Measurements from ENCODE around the gene ERCC6L. TPM values are rescaled to one million over a fixed set of nuclear protein-coding genes. Genes with fewer than 3 reads are reported as not detected.

ERCC6L gene
- total and polyA plus RNA-seq, 2 of the 4 experiments (the other 2 are of a cell fraction) = 2.3 to 5.4 TPM

DNA sequence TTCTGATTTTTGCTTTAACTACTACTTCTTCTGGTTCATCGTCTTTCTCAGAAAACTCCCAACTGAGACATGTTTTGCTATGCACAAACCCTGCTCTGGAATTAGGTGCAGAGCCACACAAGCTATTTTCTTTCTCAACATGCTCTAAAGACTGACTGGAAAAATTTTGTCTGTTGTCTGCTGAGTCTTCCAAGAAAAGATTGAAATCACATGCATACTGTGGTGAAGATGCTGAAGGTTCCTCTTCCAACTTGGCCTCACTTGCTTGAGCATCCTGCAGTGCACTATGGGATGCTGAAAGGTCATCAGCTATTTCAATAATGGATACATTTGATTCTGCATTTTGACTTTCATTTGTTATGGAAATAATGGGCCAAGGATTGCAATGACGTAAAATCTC is 33.1 kb downstream of the ERCC6L start:
- H3K36me3 ChIP-seq (ENCODE audit: control insufficient read depth, insufficient read depth, low read length) = peaks cover 6% of the 10 kb centered on the region
- H3K18ac ChIP-seq (ENCODE audit: low read depth, low read length) = no peak overlapping the region
- CTCF ChIA-PET = no interaction called here
- H3K9ac ChIP-seq (ENCODE audit: low read depth, low read length) = no peak overlapping the region
- H3K9me3 ChIP-seq (ENCODE audit: control insufficient read depth, insufficient read depth, low read length) = no peaks in the 10 kb centered on the region
- H3K56ac ChIP-seq (ENCODE audit: extremely low read depth, insufficient read depth, low read length) = no peak overlapping the region
- no peak overlapping the region for H3K4me3 ChIP-seq (ENCODE audit: insufficient read depth, low read depth, low read length)
- no peak overlapping the region for H3K23ac ChIP-seq (ENCODE audit: low read depth, low read length)
- no peak overlapping the region for H3K4ac ChIP-seq (ENCODE audit: low read depth, low read length)
- no peaks in the 10 kb centered on the region for H3K9me1 ChIP-seq (ENCODE audit: insufficient read depth, low read length)
- H3K14ac ChIP-seq (replicated peaks; ENCODE audit: low read depth, low read length) = no peak overlapping the region
- H3K79me1 ChIP-seq (ENCODE audit: low read depth in 1 of 2, low read length in 2 of 2) = peaks cover 11 to 20% of the 10 kb centered on the region in 2 experiments
- no peak overlapping the region for H3K4me2 ChIP-seq (ENCODE audit: low read depth, low read length)
- no CpG with 5 or more reads among the region's 2 CpGs for WGBS, 2 experiments (ENCODE audit: extremely low coverage in 2 of 2, insufficient read length in 1 of 2)
- no peak overlapping the region for H2AK9ac ChIP-seq (replicated peaks; ENCODE audit: low read depth, low read length, poor library complexity)
- in situ Hi-C loops (cut with MboI; ENCODE audit: low sequenced_read_pairs) (no loop called here), dilution Hi-C loops (cut with HindIII; ENCODE audit: low sequenced_read_pairs, unreplicated experiment) (no loop called here), intact Hi-C loops (cut with micrococcal nuclease) (no loop called here)
- no peak for DNase-seq
- H3K4me1 ChIP-seq (ENCODE audit: control insufficient read depth, insufficient read depth, low read length) = no peaks in the 10 kb centered on the region
- no peak overlapping the region for H2BK5ac ChIP-seq (ENCODE audit: low read depth, low read length, poor library complexity, severe bottlenecking)
- BruUV-seq (replicated peaks) = no TSS peak
- POLR2A ChIA-PET (ENCODE audit: unreplicated experiment) = no interaction called here
- no peaks in the 10 kb centered on the region for H4K20me1 ChIP-seq (ENCODE audit: insufficient read depth, low read length)
- no peak overlapping the region for H4K8ac ChIP-seq (ENCODE audit: low read depth in 2 of 2, low read length in 2 of 2)
- no peak overlapping the region for H2BK120ac ChIP-seq (ENCODE audit: low read depth, low read length)
- no peak overlapping the region for H4K91ac ChIP-seq (ENCODE audit: insufficient read depth, low read depth, low read length)
- H2AFZ ChIP-seq (replicated peaks; ENCODE audit: low read length, poor library complexity) = no peak overlapping the region
- H2BK15ac ChIP-seq (ENCODE audit: low read depth, low read length) = no peak overlapping the region
- no peak overlapping the region for H4K5ac ChIP-seq (ENCODE audit: low read depth, low read length)
- TF ChIP-seq MXI1 (IDR thresholded peaks at IDR 0.05; ENCODE audit: borderline replicate concordance, low read depth, low read length) (no peak), RFX5 (IDR thresholded peaks at IDR 0.05; ENCODE audit: low read depth, low read length) (no peak)
- H3K27ac ChIP-seq (ENCODE audit: insufficient read depth, low read length) = no peak overlapping the region
- no peaks in the 10 kb centered on the region; the same call in 1 of the 2 replicates for H3K27me3 ChIP-seq (ENCODE audit: control insufficient read depth, insufficient read depth, low read length)
- H2BK20ac ChIP-seq (ENCODE audit: low read depth, low read length) = no peak overlapping the region
- ATAC-seq (ENCODE audit: low read depth) = no peak
- no peak overlapping the region for H2AK5ac ChIP-seq (ENCODE audit: low read depth, low read length)

Measured in IMR-90 (cell line).